Measurements from ENCODE around the gene PLCB3.

The PLCB3 gene

GRCh38 chr11:64224151-64224890 is 27.0 kb upstream of the PLCB3 start:
- no peak for TF ChIP-seq POLR2AphosphoS5 (IDR thresholded peaks at IDR 0.05; ENCODE audit: low read depth, low read length)
- no peak for TF ChIP-seq FOXP2 (optimal IDR thresholded peaks at IDR 0.05; ENCODE audit: borderline replicate concordance, extremely low read depth, extremely low read length, insufficient read depth)
- TF ChIP-seq TAF1 (IDR thresholded peaks at IDR 0.05; ENCODE audit: borderline replicate concordance, insufficient read depth, low read length), result no peak
- no peak for TF ChIP-seq SIN3A (IDR thresholded peaks at IDR 0.05; ENCODE audit: borderline replicate concordance, insufficient read depth, low read length)
- no peak for TF ChIP-seq REST (IDR thresholded peaks at IDR 0.05; ENCODE audit: insufficient read depth in 1 of 2, low read depth in 2 of 2, low read length in 2 of 2)

- TF ChIP-seq REST (IDR thresholded peaks at IDR 0.05; ENCODE audit: insufficient read depth in 1 of 2, low read depth in 2 of 2, low read length in 2 of 2) (no peak), SIN3A (IDR thresholded peaks at IDR 0.05; ENCODE audit: borderline replicate concordance, insufficient read depth, low read length) (no peak), FOXP2 (optimal IDR thresholded peaks at IDR 0.05; ENCODE audit: borderline replicate concordance, extremely low read depth, extremely low read length, insufficient read depth) (no peak), POLR2AphosphoS5 (IDR thresholded peaks at IDR 0.05; ENCODE audit: low read depth, low read length) (no peak), TAF1 (IDR thresholded peaks at IDR 0.05; ENCODE audit: borderline replicate concordance, insufficient read depth, low read length) (no peak)
Observed at GRCh38 chr11:64224891-64225607, 26.3 kb upstream of the PLCB3 start.

- TF ChIP-seq TAF1 (IDR thresholded peaks at IDR 0.05; ENCODE audit: borderline replicate concordance, insufficient read depth, low read length), result peak; percentile 71; the same call in 1 of the 2 replicates
- TF ChIP-seq POLR2AphosphoS5 (IDR thresholded peaks at IDR 0.05; ENCODE audit: low read depth, low read length), result peak; percentile 77; the same call in 1 of the 2 replicates
- TF ChIP-seq REST (IDR thresholded peaks at IDR 0.05; ENCODE audit: insufficient read depth in 1 of 2, low read depth in 2 of 2, low read length in 2 of 2), result no peak; a peak in 1 of 4 replicates
- 0 out of 2 replicates have a peak, but pooled peaks have one; percentile 12 for TF ChIP-seq SIN3A (IDR thresholded peaks at IDR 0.05; ENCODE audit: borderline replicate concordance, insufficient read depth, low read length)
- no peak for TF ChIP-seq FOXP2 (optimal IDR thresholded peaks at IDR 0.05; ENCODE audit: borderline replicate concordance, extremely low read depth, extremely low read length, insufficient read depth)
Observed at GRCh38 chr11:64225608-64226506, 25.5 kb upstream of the PLCB3 start, which contains the start of the genes NUDT22 and TRPT1. Gene NUDT22 (plus strand): TSS chr11:64226274. CDS start chr11:64226653, 379 bp downstream. Gene TRPT1 (minus strand): TSS chr11:64226186. CDS start chr11:64225860, 326 bp downstream.

- TF ChIP-seq TAF1 (IDR thresholded peaks at IDR 0.05; ENCODE audit: borderline replicate concordance, insufficient read depth, low read length) (no peak), POLR2AphosphoS5 (IDR thresholded peaks at IDR 0.05; ENCODE audit: low read depth, low read length) (no peak), FOXP2 (optimal IDR thresholded peaks at IDR 0.05; ENCODE audit: borderline replicate concordance, extremely low read depth, extremely low read length, insufficient read depth) (no peak), SIN3A (IDR thresholded peaks at IDR 0.05; ENCODE audit: borderline replicate concordance, insufficient read depth, low read length) (no peak)
Observed at GRCh38 chr11:64226507-64227051, 24.8 kb upstream of the PLCB3 start.
